GM23248 (cell line): Measurements from ENCODE around the gene NOL4L. TPM values are rescaled to one million over a fixed set of nuclear protein-coding genes. Genes with fewer than 3 reads are reported as not detected.
A peak's percentile ranks its signal among the peaks of the same experiment; 100 is the strongest.

Source experiments
- DNase-seq: peaks from one replicate; pipeline ENCODE4 v3.0.0-alpha.2; 2015
- H2AFZ ChIP-seq: fragments of 200-600 bp; sonication (generic); 2 replicates; pipeline ENCODE4 v1.6.1; 2016; ENCODE audit warnings: antibody characterized with exemption
- H3F3A ChIP-seq: fragments of 200-600 bp; sonication (generic); 2 replicates; pipeline ENCODE4 v1.6.1; 2016; ENCODE audit warnings: mild to moderate bottlenecking, antibody characterized with exemption, mixed run types; ENCODE audit not compliant: insufficient read depth
- H3K27ac ChIP-seq: fragments of 200-600 bp; sonication (generic); 2 replicates; pipeline ENCODE4 v1.5.1; 2016; ENCODE audit warnings: mild to moderate bottlenecking
- H3K27me3 ChIP-seq: fragments of 200-600 bp; sonication (generic); replicated peaks from 2 replicates; pipeline ENCODE4 v1.6.1; 2016; ENCODE audit warnings: mild to moderate bottlenecking; ENCODE audit not compliant: insufficient read depth
- H3K36me3 ChIP-seq: fragments of 200-600 bp; sonication (generic); 2 replicates; pipeline ENCODE4 v1.6.1; 2016; ENCODE audit warnings: low read depth, mild to moderate bottlenecking
- H3K4me1 ChIP-seq: fragments of 200-600 bp; sonication (generic); 2 replicates; pipeline ENCODE4 v1.6.1; 2016; ENCODE audit warnings: mild to moderate bottlenecking; ENCODE audit not compliant: insufficient read depth
- H3K4me2 ChIP-seq: fragments of 200-600 bp; sonication (generic); one replicate; pipeline ENCODE4 v1.6.1; 2016; ENCODE audit warnings: mild to moderate bottlenecking; ENCODE audit not compliant: unreplicated experiment
- H3K4me3 ChIP-seq: fragments of 200-600 bp; sonication (generic); 2 replicates; pipeline ENCODE4 v1.5.1; 2016; ENCODE audit warnings: mild to moderate bottlenecking
- H3K79me2 ChIP-seq: fragments of 200-600 bp; sonication (generic); 2 replicates; pipeline ENCODE4 v1.6.1; 2016; ENCODE audit warnings: mild to moderate bottlenecking; ENCODE audit not compliant: insufficient read depth
- H3K9ac ChIP-seq: fragments of 200-600 bp; sonication (generic); 2 replicates; pipeline ENCODE4 v1.6.1; 2016; ENCODE audit warnings: mild to moderate bottlenecking
- H3K9me2 ChIP-seq: fragments of 200-600 bp; sonication (generic); 2 replicates; pipeline ENCODE4 v1.6.1; 2016; ENCODE audit warnings: mixed run types, mild to moderate bottlenecking, moderate library complexity; ENCODE audit not compliant: insufficient read depth
- H3K9me3 ChIP-seq: fragments of 200-600 bp; sonication (generic); one replicate; pipeline ENCODE4 v1.6.1; 2017; ENCODE audit warnings: low read depth
- H4K20me1 ChIP-seq: fragments of 200-600 bp; sonication (generic); 2 replicates; pipeline ENCODE4 v1.6.0; 2016; ENCODE audit not compliant: insufficient read depth
- EZH2 ChIP-seq: fragments of 200-600 bp; sonication (generic); IDR thresholded peaks from 2 replicates; pipeline ENCODE4 v1.6.1; 2018; ENCODE audit warnings: antibody characterized with exemption, mild to moderate bottlenecking; ENCODE audit not compliant: insufficient read depth, poor library complexity, severe bottlenecking
- EZH2phosphoT487 ChIP-seq: fragments of 200-600 bp; sonication (generic); IDR thresholded peaks from 2 replicates; pipeline ENCODE4 v1.6.1; 2018; ENCODE audit warnings: antibody characterized with exemption, moderate library complexity, mild to moderate bottlenecking, low read depth; ENCODE audit not compliant: insufficient read depth
- WGBS, 2 experiments: methylation state at CpG; one replicate each; pipeline ENCODE4 v1.1.6; 2015 to 2017; ENCODE audit warnings: low lambda C conversion rate in 2 of 2, low coverage in 1 of 2; ENCODE audit errors: missing lambda C conversion rate in 2 of 2; 5-methylcytosine and 5-hydroxymethylcytosine counted together
- in situ Hi-C: fragments of 300-500 bp; cut with MboI; formaldehyde crosslinking; loops from 2 replicates; pipeline ENCODE4 v1.15.0; 2020
- polyA plus RNA-seq: library from polyadenylated mRNA; unstranded; fragments of >200 nt; fragmentation: Nextera tagmentation; extraction: Ambion mirVana; gene quantifications from 2 replicates; pipeline ENCODE4 v1.2.1, GENCODE V29; 2016
- total RNA-seq: library from RNA; depleted of rRNA; stranded (reverse); fragments of >200 nt; shearing (Covaris generic); gene quantifications from 2 replicates; pipeline ENCODE4 v1.2.3, GENCODE V29; 2014

Gene NOL4L
- total and polyA plus RNA-seq, 2 experiments from 2014 or later: 5.2 to 7.9 TPM

DNA sequence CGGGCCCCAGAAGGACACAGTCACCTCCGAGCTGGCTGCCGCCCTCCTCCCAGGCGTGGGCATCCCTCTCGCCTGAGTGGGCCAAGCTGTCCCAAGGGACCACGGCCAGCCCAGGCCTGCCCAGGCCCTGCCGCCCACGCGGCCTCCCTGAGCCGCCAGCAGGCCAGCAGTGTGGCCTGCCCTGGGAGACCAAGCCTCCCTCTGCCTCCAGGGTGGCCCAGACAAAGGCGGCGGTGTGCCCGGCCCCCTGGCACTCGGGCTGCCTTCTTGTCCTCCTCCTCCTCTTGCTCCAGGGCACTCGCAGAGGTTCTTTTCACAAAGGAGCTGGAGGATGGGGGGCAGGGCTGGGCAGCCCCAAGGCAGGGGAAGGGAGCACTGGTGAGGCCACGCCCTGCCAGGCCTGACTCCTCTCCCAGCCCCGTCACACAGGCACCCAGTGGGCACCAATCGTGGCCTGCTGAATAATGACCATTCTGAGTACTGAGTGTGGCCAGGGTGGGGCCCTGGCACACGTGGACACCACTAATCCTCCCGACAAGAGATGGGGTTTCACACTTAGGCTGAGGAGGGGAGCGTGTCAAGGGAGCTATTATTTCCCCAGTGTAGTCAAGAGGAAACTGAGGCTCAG is 25.3 kb downstream of the NOL4L start:
- TF ChIP-seq EZH2phosphoT487: no peak
- TF ChIP-seq EZH2: no peak
- WGBS, 2 experiments: 81 to 83% methylated on average over 17 to 20 of the region's 21 CpGs
- H2AFZ ChIP-seq: no peak overlapping the region
- H3K27ac ChIP-seq: no peak overlapping the region
- H3K4me3 ChIP-seq: no peak overlapping the region
- no peaks in the 10 kb centered on the region for H3K27me3 ChIP-seq
- in situ Hi-C loops: no loop called here
- peak; percentile 61 for DNase-seq
- H3K36me3 ChIP-seq: no peaks in the 10 kb centered on the region
- H3K4me1 ChIP-seq: no peaks in the 10 kb centered on the region
- H3K79me2 ChIP-seq: no peaks in the 10 kb centered on the region
- H3K9me3 ChIP-seq: no peaks in the 10 kb centered on the region
- no peaks in the 10 kb centered on the region for H3K9me2 ChIP-seq
- H3K9ac ChIP-seq: no peak overlapping the region
- no peaks in the 10 kb centered on the region for H4K20me1 ChIP-seq
- H3K4me2 ChIP-seq: no peak overlapping the region
- no peaks in the 10 kb centered on the region for H3F3A ChIP-seq

DNA sequence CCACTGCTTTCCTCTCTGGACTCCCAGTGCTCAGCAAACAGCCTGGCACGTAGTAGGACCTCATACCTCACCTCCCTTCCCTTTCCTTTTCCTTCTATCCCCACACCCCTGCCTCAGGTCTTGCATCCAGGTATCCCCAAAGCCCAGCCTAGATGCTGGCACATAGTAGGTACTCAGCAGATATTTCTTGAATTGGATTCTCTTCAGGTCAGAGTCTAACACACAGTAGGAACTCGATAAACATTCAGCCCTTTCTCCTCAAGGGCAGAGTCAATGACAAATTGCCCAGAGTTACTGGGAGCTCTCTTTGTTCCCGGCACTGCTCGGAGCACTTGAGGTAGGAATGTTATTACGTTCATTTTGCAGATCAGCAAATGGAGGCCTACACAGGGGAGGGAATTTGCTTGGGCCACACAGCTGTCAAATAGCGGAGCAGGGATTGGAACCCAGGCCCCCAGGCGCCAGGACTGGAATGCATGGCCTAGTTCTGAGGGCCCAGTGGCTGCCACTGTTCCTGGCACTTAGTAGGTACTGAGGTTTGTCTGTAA is 25.9 kb downstream of the NOL4L start:
- H3K9me3 ChIP-seq: no peaks in the 10 kb centered on the region
- H3K4me1 ChIP-seq: no peaks in the 10 kb centered on the region
- H3K4me3 ChIP-seq: no peak overlapping the region
- H3K36me3 ChIP-seq: no peaks in the 10 kb centered on the region
- DNase-seq: no peak
- TF ChIP-seq EZH2phosphoT487 (no peak), EZH2 (no peak)
- WGBS, 2 experiments: 75 to 89% methylated on average over 7 of the region's 7 CpGs
- no peak overlapping the region for H2AFZ ChIP-seq
- in situ Hi-C loops: no loop called here
- H3K79me2 ChIP-seq: no peaks in the 10 kb centered on the region
- no peak overlapping the region for H3K4me2 ChIP-seq
- H3F3A ChIP-seq: no peaks in the 10 kb centered on the region
- H4K20me1 ChIP-seq: no peaks in the 10 kb centered on the region
- no peaks in the 10 kb centered on the region for H3K27me3 ChIP-seq
- no peaks in the 10 kb centered on the region for H3K9me2 ChIP-seq
- H3K9ac ChIP-seq: no peak overlapping the region
- H3K27ac ChIP-seq: no peak overlapping the region

DNA sequence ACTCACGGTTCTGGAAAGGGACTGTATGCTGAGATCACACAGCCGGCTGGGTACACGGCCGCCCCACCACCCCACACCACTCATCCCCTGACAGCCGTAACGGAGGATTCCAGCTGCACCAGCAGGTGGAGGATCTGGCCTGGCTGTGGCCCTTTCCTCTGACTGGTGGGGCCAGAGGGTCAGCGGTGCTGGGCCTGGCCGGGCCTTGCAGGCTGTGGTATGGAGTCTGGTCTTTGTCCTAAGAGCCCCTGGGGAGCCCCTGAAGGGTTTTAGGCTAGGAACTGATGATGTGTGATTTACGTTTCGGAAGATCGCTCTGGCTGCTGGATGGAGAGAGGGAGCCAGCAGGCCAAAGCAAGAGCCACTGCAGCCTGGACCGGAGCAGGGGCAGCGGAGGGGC is 26.6 kb downstream of the NOL4L start:
- no peaks in the 10 kb centered on the region for H3K79me2 ChIP-seq
- no peak overlapping the region for H3K4me2 ChIP-seq
- no peaks in the 10 kb centered on the region for H3K9me3 ChIP-seq
- 70 to 78% methylated on average over 13 of the region's 13 CpGs for WGBS, 2 experiments
- H3K27ac ChIP-seq: no peak overlapping the region
- no peak overlapping the region for H3K9ac ChIP-seq
- DNase-seq: no peak
- no peaks in the 10 kb centered on the region for H3F3A ChIP-seq
- H3K9me2 ChIP-seq: no peaks in the 10 kb centered on the region
- H3K4me3 ChIP-seq: no peak overlapping the region
- no peaks in the 10 kb centered on the region for H4K20me1 ChIP-seq
- no peaks in the 10 kb centered on the region for H3K4me1 ChIP-seq
- H3K27me3 ChIP-seq: no peaks in the 10 kb centered on the region
- no peaks in the 10 kb centered on the region for H3K36me3 ChIP-seq
- no peak overlapping the region for H2AFZ ChIP-seq
- TF ChIP-seq EZH2: no peak
- TF ChIP-seq EZH2phosphoT487: no peak
- in situ Hi-C loops: no loop called here

DNA sequence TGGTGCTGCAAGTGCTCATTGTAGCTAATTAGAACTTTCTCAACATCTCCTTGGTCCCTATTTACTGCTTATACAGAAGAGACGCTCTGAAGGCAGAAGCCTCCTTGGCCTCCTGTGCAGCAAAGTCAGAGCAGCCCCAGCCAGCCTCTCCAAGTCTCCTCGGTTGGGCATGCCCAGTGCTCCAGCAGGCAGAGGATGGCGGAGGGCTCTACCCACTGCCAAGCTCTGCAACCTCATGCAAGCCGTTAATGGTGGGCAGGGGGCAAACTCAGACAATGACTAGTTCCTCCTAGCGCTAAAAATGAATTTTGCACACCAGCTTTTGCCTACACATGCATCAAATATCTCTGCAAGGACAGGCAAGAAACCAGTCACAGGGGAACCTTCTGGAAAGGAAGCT is 27.8 kb downstream of the NOL4L start:
- Histone ChIP-seq H4K20me1 (no peaks in the 10 kb centered on the region), H3F3A (no peaks in the 10 kb centered on the region), H3K9me2 (no peaks in the 10 kb centered on the region), H3K36me3 (no peaks in the 10 kb centered on the region), H3K27me3 (no peaks in the 10 kb centered on the region), H3K27ac (no peak overlapping the region), H3K9ac (no peak overlapping the region), H2AFZ (no peak overlapping the region), H3K4me2 (no peak overlapping the region), H3K9me3 (no peaks in the 10 kb centered on the region), H3K4me1 (no peaks in the 10 kb centered on the region), H3K79me2 (no peaks in the 10 kb centered on the region), H3K4me3 (no peak overlapping the region)
- 52 to 53% methylated on average over 5 of the region's 5 CpGs for WGBS, 2 experiments
- TF ChIP-seq EZH2phosphoT487: no peak
- no peak for TF ChIP-seq EZH2
- no peak for DNase-seq
- in situ Hi-C loops: no loop called here
